CD4-positive, alpha-beta T cell (primary cell): ENCODE data around the gene ATP2B3. TPM values are rescaled to one million over a fixed set of nuclear protein-coding genes. Genes with fewer than 3 reads are reported as not detected.

Experiments
- ATAC-seq: fragments of 200-7000 bp; cut with Tn5 transposase; one replicate; pipeline ENCODE4 v1.10.0; 2022; ENCODE audit warnings: mild to moderate bottlenecking; ENCODE audit not compliant: poor library complexity
- CTCF ChIA-PET: fragments of 350-600 bp; sonication (Branson Sonifier 250); formaldehyde crosslinking; loops from one replicate; lab custom pipeline; 2021; ENCODE audit warnings: antibody characterized with exemption, inconsistent platforms; lab: Charles Lee
- POLR2A ChIA-PET: fragments of 350-600 bp; sonication (Branson Sonifier 250); formaldehyde crosslinking; loops from one replicate; lab custom pipeline; 2021; ENCODE audit warnings: antibody characterized with exemption, inconsistent platforms; lab: Charles Lee
- DNase-seq, 14 experiments: peaks; one replicate each; pipeline ENCODE4 v3.0.0-alpha.2; 2013 to 2020; ENCODE audit warnings: mixed read lengths in 2 of 14
- H3K27ac ChIP-seq, 2 donors: one replicate each; pipeline versions ENCODE4 v1.5.1 to v1.7.0; 2013; ENCODE audit warnings: low read length in 2 of 2, low read depth in 1 of 2, mild to moderate bottlenecking in 1 of 2
- H3K27me3 ChIP-seq, 2 experiments: 1 replicate in 1 of 2; 2 replicates in 1 of 2; pipeline versions ENCODE4 v1.6.1 to v1.7.0; 2013; ENCODE audit warnings: low read length in 2 of 2, control low read depth in 1 of 2, mild to moderate bottlenecking in 1 of 2, moderate library complexity in 1 of 2; ENCODE audit not compliant: insufficient read depth in 2 of 2, control insufficient read depth in 1 of 2
- H3K36me3 ChIP-seq: one replicate; pipeline ENCODE4 v1.6.1; 2013; ENCODE audit warnings: low read length, control low read depth; ENCODE audit not compliant: insufficient read depth
- H3K4me1 ChIP-seq: one replicate; pipeline ENCODE4 v1.6.1; 2013; ENCODE audit warnings: low read length, control low read depth; ENCODE audit not compliant: insufficient read depth
- H3K4me3 ChIP-seq: one replicate; pipeline ENCODE4 v1.5.1; 2013; ENCODE audit warnings: mild to moderate bottlenecking, low read length, moderate library complexity
- H3K9me3 ChIP-seq, 2 experiments: 1 replicate in 1 of 2; 2 replicates in 1 of 2; pipeline versions ENCODE4 v1.6.1 to v1.7.0; 2013; ENCODE audit warnings: low read length in 2 of 2, mild to moderate bottlenecking in 2 of 2, control low read depth in 1 of 2, moderate library complexity in 1 of 2; ENCODE audit not compliant: control insufficient read depth in 1 of 2, insufficient read depth in 1 of 2
- H3K27ac Mint-ChIP-seq: one replicate; pipeline ENCODE4 v1.8.0; 2020; ENCODE audit warnings: mixed read lengths
- H3K27me3 Mint-ChIP-seq: one replicate; pipeline ENCODE4 v1.8.0; 2021; ENCODE audit warnings: mixed read lengths
- H3K36me3 Mint-ChIP-seq: one replicate; pipeline ENCODE4 v1.8.0; 2021; ENCODE audit warnings: low read depth, mixed read lengths
- H3K4me1 Mint-ChIP-seq: one replicate; pipeline ENCODE4 v1.8.0; 2021; ENCODE audit warnings: low read depth, mixed read lengths
- H3K4me3 Mint-ChIP-seq: one replicate; pipeline ENCODE4 v1.8.0; 2020; ENCODE audit warnings: mild to moderate bottlenecking, mixed read lengths
- H3K9me3 Mint-ChIP-seq: one replicate; pipeline ENCODE4 v1.8.0; 2020; ENCODE audit warnings: mixed read lengths
- CTCF ChIP-seq: fragments of 200-600 bp; IDR thresholded peaks from one replicate; pipeline ENCODE4 v1.8.0; 2022; ENCODE audit warnings: antibody characterized with exemption, mild to moderate bottlenecking
- intact Hi-C, 2 experiments: fragments of 100-400 bp; cut with DNase I in 1 of 2; cut with micrococcal nuclease in 1 of 2; formaldehyde crosslinking; loops; one replicate each; pipeline versions ENCODE4 v1.15.1 to v1.9.0; 2023 to 2025; cut with DNase I, micrococcal nuclease
- polyA plus RNA-seq, 2 donors: library from polyadenylated mRNA; unstranded; fragments of 120-200 nt; gene quantifications; one replicate each; pipeline ENCODE4 v1.2.1, GENCODE V29; 2013
- total RNA-seq, 174 experiments: library from RNA in 2 of 174; stranded (reverse) in 2 of 174; gene quantifications; one replicate each; pipeline ENCODE4 v1.2.3 and lab custom pipeline; 2021 to 2026

The ATP2B3 gene
- not detected for total RNA-seq
- 0.03 TPM for polyA plus RNA-seq (2013, experiment 1 of 2)
- 0.04 TPM for polyA plus RNA-seq (2013, experiment 2 of 2)
- 0 to 0.40 (median 0) reads per million in 172 experiments for total RNA-seq (lab: John Stamatoyannopoulos, UW)

- H3K27me3 Mint-ChIP-seq = peaks cover 17% of the 10 kb centered on the region
- ATAC-seq (no peak), DNase-seq (no peak)
- no peak for TF ChIP-seq CTCF
- no peak within 1 kb of the TSS for H3K4me3 Mint-ChIP-seq
- H3K27ac Mint-ChIP-seq = no peak within 1 kb of the TSS
- H3K36me3 ChIP-seq = no peaks in the 10 kb centered on the region
- no peaks in the 10 kb centered on the region for H3K36me3 Mint-ChIP-seq
- peaks cover 5% of the 10 kb centered on the region for H3K4me1 Mint-ChIP-seq
- ChIA-PET POLR2A (no interaction called here), CTCF (no interaction called here)
- H3K9me3 ChIP-seq = no peaks in the 10 kb centered on the region
- H3K27me3 ChIP-seq = peaks cover 10 to 30% of the 10 kb centered on the region in 2 experiments
- intact Hi-C loops = no loop called here
- peaks cover 4% of the 10 kb centered on the region for H3K4me1 ChIP-seq
- no peaks in the 10 kb centered on the region for H3K9me3 Mint-ChIP-seq
- H3K27ac ChIP-seq = no peak within 1 kb of the TSS
- no peak within 1 kb of the TSS for H3K4me3 ChIP-seq
Observed at GRCh38 chrX:153517423-153517822, at the start of gene ATP2B3. TSS of gene ATP2B3 (plus strand) at chrX:153517642. CDS start at chrX:153536248, 18,606 bp downstream.

GRCh38 chrX:153468008-153468580 lies 49.3 kb upstream of the ATP2B3 start:
- intact Hi-C loops = no loop called here
- Mint-ChIP-seq H3K4me1 (peaks cover 6% of the 10 kb centered on the region), H3K9me3 (no peaks in the 10 kb centered on the region), H3K4me3 (peak overlapping the region; percentile 31), H3K36me3 (peaks cover 9% of the 10 kb centered on the region), H3K27me3 (no peaks in the 10 kb centered on the region), H3K27ac (no peak overlapping the region)
- Histone ChIP-seq H3K4me1 (peaks cover 25% of the 10 kb centered on the region), H3K36me3 (peaks cover 17% of the 10 kb centered on the region), H3K27ac (no peak overlapping the region), H3K4me3 (no peak overlapping the region), H3K27me3 (no peaks in the 10 kb centered on the region), H3K9me3 (no peaks in the 10 kb centered on the region)
- ChIA-PET POLR2A (no interaction called here), CTCF (no interaction called here)
- TF ChIP-seq CTCF = no peak
- no peak for DNase-seq
- ATAC-seq = no peak

- CTCF ChIA-PET = interaction anchor here (0.6 to 1.4 kb wide), 7 partner anchors 9 to 528 kb away, joined by 3 to 28 read pairs (median 4); no protein-coding TSS in a partner anchor
- H3K27me3 ChIP-seq = no peaks in the 10 kb centered on the region
- Mint-ChIP-seq H3K4me3 (peak overlapping the region; percentile 87), H3K36me3 (no peaks in the 10 kb centered on the region), H3K4me1 (peaks cover 6% of the 10 kb centered on the region), H3K27ac (peak overlapping the region; percentile 84), H3K27me3 (no peaks in the 10 kb centered on the region), H3K9me3 (no peaks in the 10 kb centered on the region)
- H3K36me3 ChIP-seq = peaks cover 10% of the 10 kb centered on the region
- no peaks in the 10 kb centered on the region for H3K9me3 ChIP-seq
- DNase-seq = peak in 3 of 14 experiments; percentile 14 to 45 (median 31)
- no peak for TF ChIP-seq CTCF
- H3K4me1 ChIP-seq = peaks cover 34% of the 10 kb centered on the region
- peak; percentile 35 for ATAC-seq
- POLR2A ChIA-PET = no interaction called here
- H3K4me3 ChIP-seq = peak overlapping the region; percentile 75
- peak overlapping the region in 1 of 2 donors; percentile 46 for H3K27ac ChIP-seq
- intact Hi-C loops = loop anchor here (1.0 to 5.0 kb wide), 5 partner anchors 127 to 529 kb away; partner anchors contain the start of genes CCNQ (in 1 of the 2) and ZNF275 (in 1 of the 2)
Observed at GRCh38 chrX:153469811-153470410, 47.5 kb upstream of the ATP2B3 start.
